ENCODE measurements around the gene TMC1.
"Not testable (repeated sequence)": the region's sequence is repeated elsewhere in the genome, so short reads cannot be mapped to it uniquely, and the experiment has no call there.

The TMC1 gene

GRCh38 chr9:72827950-72828731 is 306.7 kb downstream of the TMC1 start:
- no peak for DNase-seq

- no peak for DNase-seq
Observed at GRCh38 chr9:72834994-72835393, 313.6 kb downstream of the TMC1 start.

GRCh38 chr9:72836790-72837189 is 315.4 kb downstream of the TMC1 start:
- no peak for DNase-seq

GRCh38 chr9:72839085-72839484 is 317.7 kb downstream of the TMC1 start:
- peak; percentile 49 for DNase-seq

- DNase-seq: no peak
Observed at GRCh38 chr9:72843520-72844439, 322.4 kb downstream of the TMC1 start.

GRCh38 chr9:72844440-72844768 is 323.0 kb downstream of the TMC1 start:
- no peak for DNase-seq

GRCh38 chr9:72845052-72845451 is 323.6 kb downstream of the TMC1 start:
- not testable (repeated sequence) for DNase-seq

GRCh38 chr9:72850209-72850608 is 328.8 kb downstream of the TMC1 start:
- DNase-seq: not testable (repeated sequence)

- DNase-seq: no peak
Observed at GRCh38 chr9:72855321-72855720, 333.9 kb downstream of the TMC1 start.

- no peak for DNase-seq
Observed at GRCh38 chr9:72855890-72856523, 334.6 kb downstream of the TMC1 start.

GRCh38 chr9:72856972-72857623 is 335.7 kb downstream of the TMC1 start:
- DNase-seq: peak; percentile 60

- no peak for DNase-seq
Observed at GRCh38 chr9:72857624-72857996, 336.2 kb downstream of the TMC1 start.

- DNase-seq: peak; percentile 50
Observed at GRCh38 chr9:72858089-72858912, 336.9 kb downstream of the TMC1 start.

- not testable (repeated sequence) for DNase-seq
Observed at GRCh38 chr9:72862788-72863187, 341.4 kb downstream of the TMC1 start.

GRCh38 chr9:72863456-72864094 is 342.2 kb downstream of the TMC1 start:
- DNase-seq: no peak

GRCh38 chr9:72864327-72864726 is 342.9 kb downstream of the TMC1 start:
- no peak for DNase-seq

GRCh38 chr9:72871685-72872084 is 350.3 kb downstream of the TMC1 start:
- peak; percentile 42 for DNase-seq

GRCh38 chr9:72872718-72873117 is 351.3 kb downstream of the TMC1 start:
- no peak for DNase-seq

GRCh38 chr9:72873456-72873855 is 352.0 kb downstream of the TMC1 start:
- no peak for DNase-seq

- DNase-seq: no peak
Observed at GRCh38 chr9:72874344-72874743, 352.9 kb downstream of the TMC1 start.

- no peak for DNase-seq
Observed at GRCh38 chr9:72875221-72875620, 353.8 kb downstream of the TMC1 start.

GRCh38 chr9:72880821-72881220 is 359.4 kb downstream of the TMC1 start:
- DNase-seq: no peak
